Thyroid gland (tissue), 4 donors: Measurements from ENCODE around the gene DNAJC22.

ENCODE experiments used
- POLR2A ChIP-seq, 2 donors: fragments of 450-650 bp; IDR thresholded peaks; one replicate each; pipeline ENCODE4 v1.6.1; 2017; ENCODE audit warnings: antibody characterized with exemption in 2 of 2, mild to moderate bottlenecking in 2 of 2, moderate library complexity in 1 of 2
- TF ChIP-seq, protein P1 (sequence below), 6 experiments: fragments of 200-600 bp in 3 of 6; fragments of 450-650 bp in 3 of 6; sonication (generic) in 3 of 6; IDR thresholded peaks; one replicate each; pipeline ENCODE4 v1.5.1; 2016 to 2019; ENCODE audit warnings: antibody characterized with exemption in 6 of 6, mild to moderate bottlenecking in 2 of 6, inconsistent platforms in 1 of 6, moderate library complexity in 1 of 6

DNA sequence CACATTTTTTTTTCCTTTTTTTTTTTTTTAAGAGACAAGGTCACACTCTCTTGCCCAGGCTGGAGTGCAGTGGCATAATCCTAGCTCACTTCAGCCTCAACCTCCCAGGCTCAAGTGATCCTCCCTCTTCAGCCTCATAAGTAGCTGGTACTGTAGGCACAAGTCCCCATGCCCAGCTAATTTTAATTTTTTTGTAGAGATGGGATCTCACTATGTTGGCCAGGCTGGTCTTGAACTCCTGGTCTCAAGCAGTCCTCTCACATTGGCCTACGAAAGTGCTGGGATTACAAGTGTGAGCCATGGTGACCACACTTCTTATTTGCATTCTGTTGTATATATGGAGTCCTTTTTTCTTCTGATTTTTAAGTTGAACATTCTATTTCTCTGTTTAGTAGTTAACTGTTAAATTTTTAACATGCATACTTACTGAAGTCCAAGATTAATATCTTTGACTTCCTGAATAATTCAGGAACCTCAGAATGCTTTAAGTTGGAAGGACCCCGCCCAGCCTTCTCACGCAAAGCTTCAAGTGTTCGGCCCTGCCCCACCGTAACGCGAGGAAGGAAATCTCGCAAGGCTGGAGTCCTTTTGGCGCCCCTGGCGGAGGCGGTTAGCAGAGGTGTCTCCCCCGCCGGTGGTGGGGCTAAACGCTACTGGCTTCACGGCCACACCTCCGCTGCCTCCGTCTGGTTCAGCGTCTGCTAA, 42.1 kb downstream of the DNAJC22 start:
- TF ChIP-seq POLR2A (IDR thresholded peaks at IDR 0.05): no peak
- TF ChIP-seq, protein P1, sequence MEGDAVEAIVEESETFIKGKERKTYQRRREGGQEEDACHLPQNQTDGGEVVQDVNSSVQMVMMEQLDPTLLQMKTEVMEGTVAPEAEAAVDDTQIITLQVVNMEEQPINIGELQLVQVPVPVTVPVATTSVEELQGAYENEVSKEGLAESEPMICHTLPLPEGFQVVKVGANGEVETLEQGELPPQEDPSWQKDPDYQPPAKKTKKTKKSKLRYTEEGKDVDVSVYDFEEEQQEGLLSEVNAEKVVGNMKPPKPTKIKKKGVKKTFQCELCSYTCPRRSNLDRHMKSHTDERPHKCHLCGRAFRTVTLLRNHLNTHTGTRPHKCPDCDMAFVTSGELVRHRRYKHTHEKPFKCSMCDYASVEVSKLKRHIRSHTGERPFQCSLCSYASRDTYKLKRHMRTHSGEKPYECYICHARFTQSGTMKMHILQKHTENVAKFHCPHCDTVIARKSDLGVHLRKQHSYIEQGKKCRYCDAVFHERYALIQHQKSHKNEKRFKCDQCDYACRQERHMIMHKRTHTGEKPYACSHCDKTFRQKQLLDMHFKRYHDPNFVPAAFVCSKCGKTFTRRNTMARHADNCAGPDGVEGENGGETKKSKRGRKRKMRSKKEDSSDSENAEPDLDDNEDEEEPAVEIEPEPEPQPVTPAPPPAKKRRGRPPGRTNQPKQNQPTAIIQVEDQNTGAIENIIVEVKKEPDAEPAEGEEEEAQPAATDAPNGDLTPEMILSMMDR (IDR thresholded peaks at IDR 0.05): no peak
